GM12874 (cell line): ENCODE measurements around the gene FOXK1.

Experiments
- TF ChIP-seq, protein P1 (sequence below): IDR thresholded peaks from 2 replicates; pipeline ENCODE4 v1.5.1; 2011; ENCODE audit warnings: low read depth, mild to moderate bottlenecking, control low read depth, low read length, moderate library complexity; ENCODE audit not compliant: insufficient read depth

FOXK1 gene

DNA sequence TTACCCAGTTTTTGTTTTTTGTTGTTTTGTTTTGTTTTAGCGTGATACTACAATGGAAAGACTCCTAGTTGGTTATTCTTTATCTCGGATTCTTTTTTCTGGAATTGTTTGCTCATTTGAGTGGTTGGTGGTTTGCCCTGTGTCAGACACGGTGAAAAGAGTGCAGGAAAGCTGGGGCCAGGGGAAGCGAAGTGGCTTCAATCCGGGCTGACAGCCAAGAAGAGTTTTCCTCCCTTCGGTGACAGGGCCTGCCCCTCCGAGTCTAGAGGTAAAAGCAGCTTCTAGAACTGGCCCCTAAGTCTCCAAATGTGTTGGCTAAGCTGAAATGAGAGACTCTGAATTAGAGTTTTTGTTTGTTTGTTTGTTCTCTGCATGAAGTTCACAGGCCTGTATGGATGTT is 87.7 kb downstream of the FOXK1 start:
- TF ChIP-seq, protein P1, sequence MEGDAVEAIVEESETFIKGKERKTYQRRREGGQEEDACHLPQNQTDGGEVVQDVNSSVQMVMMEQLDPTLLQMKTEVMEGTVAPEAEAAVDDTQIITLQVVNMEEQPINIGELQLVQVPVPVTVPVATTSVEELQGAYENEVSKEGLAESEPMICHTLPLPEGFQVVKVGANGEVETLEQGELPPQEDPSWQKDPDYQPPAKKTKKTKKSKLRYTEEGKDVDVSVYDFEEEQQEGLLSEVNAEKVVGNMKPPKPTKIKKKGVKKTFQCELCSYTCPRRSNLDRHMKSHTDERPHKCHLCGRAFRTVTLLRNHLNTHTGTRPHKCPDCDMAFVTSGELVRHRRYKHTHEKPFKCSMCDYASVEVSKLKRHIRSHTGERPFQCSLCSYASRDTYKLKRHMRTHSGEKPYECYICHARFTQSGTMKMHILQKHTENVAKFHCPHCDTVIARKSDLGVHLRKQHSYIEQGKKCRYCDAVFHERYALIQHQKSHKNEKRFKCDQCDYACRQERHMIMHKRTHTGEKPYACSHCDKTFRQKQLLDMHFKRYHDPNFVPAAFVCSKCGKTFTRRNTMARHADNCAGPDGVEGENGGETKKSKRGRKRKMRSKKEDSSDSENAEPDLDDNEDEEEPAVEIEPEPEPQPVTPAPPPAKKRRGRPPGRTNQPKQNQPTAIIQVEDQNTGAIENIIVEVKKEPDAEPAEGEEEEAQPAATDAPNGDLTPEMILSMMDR, result no peak

DNA sequence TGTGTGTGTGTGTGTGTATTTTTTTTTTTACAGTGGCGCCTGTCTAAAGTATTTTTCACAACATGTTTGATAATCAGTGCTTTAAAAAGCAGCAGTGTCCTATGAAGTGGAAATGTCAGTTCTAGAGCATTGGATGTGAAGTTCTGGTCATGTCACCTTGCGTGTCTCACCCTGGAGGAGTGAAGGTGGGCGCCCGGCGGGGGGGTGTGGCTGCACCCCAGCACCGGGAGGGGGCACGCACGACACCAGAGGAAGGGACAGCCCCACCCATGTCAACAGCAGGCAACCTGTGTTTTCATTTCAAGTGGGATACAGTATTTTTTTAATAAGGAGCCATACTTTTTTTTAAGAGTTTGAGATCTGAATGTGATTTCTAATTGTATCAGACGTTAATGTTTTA is 88.8 kb downstream of the FOXK1 start:
- TF ChIP-seq, protein P1, result no peak

DNA sequence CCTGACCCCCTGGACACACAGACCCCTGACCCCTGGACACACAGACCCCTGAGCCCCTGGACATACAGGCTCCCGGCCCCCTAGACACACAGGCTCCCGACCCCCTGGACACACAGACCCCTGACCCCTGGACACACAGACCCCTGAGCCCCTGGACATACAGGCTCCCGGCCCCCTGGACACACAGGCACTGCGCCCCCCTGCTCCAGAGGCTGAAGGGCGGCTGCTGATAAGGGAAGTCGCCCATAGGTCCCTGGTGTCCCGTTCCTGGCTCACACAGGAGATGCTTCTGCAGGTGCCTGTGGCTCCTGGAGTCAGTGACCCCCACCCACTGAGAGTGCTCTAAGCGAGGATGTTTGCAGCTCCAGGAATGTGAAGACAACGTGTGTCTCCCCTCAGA is 89.6 kb downstream of the FOXK1 start:
- TF ChIP-seq, protein P1, result no peak

DNA sequence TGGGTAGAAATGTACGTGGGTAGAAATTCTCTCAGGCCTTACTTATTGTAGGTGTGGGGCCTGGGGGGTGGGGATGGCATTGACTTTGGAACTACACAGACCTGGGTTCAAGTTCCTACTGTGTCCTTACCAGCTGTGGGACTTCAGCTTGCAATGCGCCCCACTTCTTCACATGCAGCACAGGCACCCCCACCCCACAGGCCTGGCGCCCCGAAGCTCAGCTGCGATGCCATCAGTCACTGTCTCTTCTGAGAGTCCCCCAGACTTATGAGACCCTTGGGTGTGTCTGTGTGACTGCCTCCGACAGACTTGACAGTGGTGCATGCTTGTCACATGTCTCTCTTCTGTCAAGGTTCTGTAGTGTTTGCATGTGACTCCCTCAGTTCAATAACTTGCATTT is 90.2 kb downstream of the FOXK1 start:
- TF ChIP-seq, protein P1, result no peak

DNA sequence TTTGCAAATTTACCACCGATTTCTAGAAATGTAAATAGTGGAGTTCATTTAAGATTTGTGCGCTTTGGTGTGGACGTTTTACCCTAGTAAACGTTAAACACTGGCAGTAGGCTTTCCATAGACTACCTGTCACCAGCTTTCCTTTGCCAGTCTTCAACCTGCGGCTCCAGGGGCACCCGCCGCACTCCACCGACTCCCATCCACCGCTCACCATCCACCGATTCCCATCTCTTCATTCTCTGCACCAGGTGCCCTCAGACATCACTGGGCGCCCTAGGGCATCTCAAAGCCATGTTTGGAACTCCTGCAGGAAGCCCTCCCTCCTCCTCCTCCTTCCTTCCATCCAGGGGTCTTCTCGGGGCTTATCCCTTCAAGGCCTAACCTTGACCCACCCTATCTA is 91.9 kb downstream of the FOXK1 start:
- TF ChIP-seq, protein P1, result no peak

DNA sequence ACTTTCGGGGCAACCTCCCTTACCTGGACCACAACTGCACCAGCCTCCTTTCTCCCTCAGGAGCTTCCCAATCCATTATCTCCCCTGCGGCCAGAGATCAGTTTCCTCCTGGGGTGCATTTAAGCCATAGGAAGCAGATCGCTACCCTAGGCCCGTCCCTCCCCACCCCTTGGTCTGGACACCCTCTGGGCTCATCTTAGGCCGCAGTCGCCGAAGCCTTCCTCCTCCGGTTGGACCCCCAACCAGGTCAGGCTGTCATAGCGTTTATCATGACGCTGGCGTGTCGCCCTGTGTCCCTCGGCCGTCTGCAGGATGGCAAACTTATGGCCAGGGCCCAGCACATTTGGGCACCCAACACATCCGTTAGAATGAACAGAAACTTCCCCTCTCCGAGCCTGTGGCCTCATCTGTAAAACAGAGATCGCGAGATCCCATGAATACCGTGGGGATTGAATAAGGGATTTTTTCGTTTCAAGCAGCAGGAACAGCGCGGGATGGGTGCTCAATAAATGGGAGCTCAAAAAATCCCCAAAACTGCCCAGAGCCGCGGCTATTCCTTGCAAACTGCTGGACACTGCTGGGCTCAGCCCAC is 92.7 kb downstream of the FOXK1 start:
- TF ChIP-seq, protein P1, result no peak

DNA sequence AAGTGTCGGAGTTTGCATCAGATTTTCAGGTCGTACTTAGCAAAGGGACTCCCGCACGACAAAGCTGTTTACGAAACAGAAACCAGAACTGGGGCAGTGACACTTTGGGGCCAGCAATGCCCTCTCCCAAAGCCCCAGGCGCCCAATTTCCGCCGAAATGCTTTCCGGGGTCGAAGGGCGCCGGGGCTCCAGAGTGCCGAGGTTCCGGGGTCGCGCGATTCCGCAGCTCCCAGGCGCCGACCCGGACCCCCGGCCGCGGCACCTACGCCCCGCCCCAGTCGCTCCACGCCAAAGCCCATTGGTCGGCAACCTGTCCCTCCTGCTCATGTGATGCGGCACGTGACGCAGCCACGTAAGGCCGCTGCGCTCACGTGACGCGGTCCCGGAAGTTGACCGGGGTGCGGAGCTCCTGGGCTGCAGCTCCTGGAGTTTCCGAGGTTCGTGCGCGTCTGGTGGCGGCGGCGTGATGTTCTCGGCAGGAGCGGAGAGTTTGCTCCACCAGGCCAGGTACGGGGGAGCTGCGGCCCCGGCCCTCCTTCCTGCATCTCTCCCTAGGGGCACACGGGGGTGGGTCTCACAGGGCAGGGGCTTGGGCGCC is 93.3 kb downstream of the FOXK1 start, which contains the start of gene AP5Z1:
Gene AP5Z1, plus strand, starts transcription at position 374 of the 598 bp plus-strand sequence. Its CDS starts 93 bp downstream, at position 467.
- TF ChIP-seq, protein P1, result no peak
